Measurements from ENCODE around the gene FZD10. TPM values are rescaled to one million over a fixed set of nuclear protein-coding genes. Genes with fewer than 3 reads are reported as not detected.

The FZD10 gene
- polyA plus RNA-seq, 1 donor, result 17.3 TPM

DNA sequence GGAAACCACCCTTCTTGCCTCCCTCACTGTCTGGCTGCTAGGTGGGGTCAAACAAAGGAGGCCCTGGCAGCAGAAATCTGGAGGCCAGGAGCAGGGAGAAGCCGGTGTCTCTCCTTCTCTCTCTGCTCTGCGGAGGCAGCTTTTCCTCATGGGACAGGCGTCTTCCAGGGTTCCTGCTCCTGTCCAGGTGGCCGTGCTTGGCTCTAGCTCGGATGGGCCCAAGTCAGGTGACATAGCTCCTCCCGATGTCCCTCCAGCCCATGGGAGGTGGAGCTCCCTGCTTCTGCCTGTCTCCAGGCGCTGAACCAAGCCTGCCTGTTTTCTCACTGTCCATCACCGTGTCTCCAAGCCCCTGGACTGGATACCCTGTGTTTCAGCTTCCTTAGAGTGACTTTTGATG, 30.5 kb upstream of the FZD10 start:
- no peak for DNase-seq (ENCODE audit: low read depth)

DNA sequence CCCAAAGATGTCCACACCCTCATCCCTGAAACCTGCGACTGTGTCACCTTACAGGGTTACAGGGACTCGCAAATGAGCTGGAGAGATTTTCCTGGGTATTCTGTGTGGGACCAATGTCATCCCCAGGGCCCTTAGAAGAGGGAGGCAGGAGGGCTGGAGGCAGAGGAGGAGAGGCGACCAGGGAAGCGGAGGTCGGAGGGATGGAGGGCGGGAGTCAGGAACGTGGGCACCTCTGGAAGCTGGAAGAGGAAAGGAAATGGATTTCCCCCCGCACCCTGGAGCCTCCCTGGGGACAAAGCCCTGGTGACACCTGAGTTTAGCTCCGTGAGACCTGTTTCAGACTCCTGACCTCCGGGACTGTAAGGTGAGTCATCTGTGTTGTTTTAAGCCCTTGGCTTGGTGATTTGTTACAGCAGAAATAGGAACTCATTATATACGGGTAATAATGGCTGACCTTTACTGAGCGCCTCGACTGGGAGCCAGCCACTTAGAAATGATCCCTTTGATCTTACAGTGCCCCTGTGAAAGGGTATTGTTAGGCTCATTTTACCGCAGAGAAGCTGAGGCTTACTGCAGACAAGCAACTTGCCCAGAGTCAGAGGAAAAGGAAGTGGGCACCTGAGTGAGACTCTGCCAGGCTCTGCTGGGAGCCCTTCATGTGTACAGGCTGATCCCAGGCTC, 29.3 kb upstream of the FZD10 start:
- no peak for DNase-seq (ENCODE audit: low read depth)

- DNase-seq (ENCODE audit: low read depth), result no peak
Measured at GRCh38 chr12:130133851-130134562, 28.3 kb upstream of the FZD10 start.

- DNase-seq (ENCODE audit: low read depth), result no peak
Measured at GRCh38 chr12:130134563-130134915, 27.7 kb upstream of the FZD10 start.

DNA sequence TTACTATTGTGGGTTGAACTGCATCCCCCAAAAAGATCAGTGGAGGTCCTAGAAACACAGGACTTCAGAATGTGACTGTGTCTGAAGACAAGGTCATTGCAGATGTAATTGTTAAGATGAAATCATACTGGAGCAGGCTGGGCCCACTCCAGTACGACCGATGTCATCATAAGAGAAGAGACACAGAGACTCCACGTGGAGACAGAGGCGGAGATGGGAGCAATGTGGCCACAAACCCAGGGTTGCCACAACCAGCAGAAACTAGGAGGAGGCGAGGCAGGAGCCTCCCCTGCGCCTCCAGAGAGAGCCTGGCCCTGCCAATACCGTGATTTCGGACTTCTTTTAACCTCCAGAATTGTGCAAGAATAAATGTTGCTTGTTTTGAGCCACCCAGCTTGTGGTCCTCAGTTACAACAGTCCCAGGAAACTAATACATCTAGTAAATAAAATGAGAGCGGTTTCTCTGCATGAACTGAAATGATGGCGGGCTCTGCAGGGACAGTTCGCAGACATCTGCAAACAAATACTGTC, 25.7 kb upstream of the FZD10 start:
- no peak for DNase-seq (ENCODE audit: low read depth)

- DNase-seq (ENCODE audit: low read depth), result no peak
Measured at GRCh38 chr12:130137040-130138018, 24.9 kb upstream of the FZD10 start.

DNA sequence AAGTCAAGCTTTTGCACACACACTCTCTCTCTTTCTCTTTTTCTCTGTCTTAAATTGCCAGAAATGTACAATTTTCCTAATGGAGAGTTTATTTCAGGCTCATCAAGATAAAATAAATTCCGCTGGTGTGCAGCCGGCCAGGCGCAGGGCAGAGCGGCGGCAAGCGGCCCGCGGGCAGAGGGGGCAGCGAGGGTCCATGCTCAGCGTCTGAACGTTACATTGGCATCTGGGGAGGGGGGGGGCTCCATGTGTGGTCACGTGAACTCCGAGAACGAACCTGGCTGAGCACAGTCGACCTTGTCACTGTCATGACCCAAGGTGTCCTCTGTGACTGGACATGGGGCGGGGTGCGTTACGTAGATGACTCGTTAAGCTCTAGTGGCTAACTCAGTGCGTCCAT, 23.8 kb upstream of the FZD10 start:
- no peak for DNase-seq (ENCODE audit: low read depth)

- DNase-seq (ENCODE audit: low read depth), result no peak
Measured at GRCh38 chr12:130139567-130140421, 22.5 kb upstream of the FZD10 start.

- DNase-seq (ENCODE audit: low read depth), result no peak
Measured at GRCh38 chr12:130141105-130141504, 21.2 kb upstream of the FZD10 start.

DNA sequence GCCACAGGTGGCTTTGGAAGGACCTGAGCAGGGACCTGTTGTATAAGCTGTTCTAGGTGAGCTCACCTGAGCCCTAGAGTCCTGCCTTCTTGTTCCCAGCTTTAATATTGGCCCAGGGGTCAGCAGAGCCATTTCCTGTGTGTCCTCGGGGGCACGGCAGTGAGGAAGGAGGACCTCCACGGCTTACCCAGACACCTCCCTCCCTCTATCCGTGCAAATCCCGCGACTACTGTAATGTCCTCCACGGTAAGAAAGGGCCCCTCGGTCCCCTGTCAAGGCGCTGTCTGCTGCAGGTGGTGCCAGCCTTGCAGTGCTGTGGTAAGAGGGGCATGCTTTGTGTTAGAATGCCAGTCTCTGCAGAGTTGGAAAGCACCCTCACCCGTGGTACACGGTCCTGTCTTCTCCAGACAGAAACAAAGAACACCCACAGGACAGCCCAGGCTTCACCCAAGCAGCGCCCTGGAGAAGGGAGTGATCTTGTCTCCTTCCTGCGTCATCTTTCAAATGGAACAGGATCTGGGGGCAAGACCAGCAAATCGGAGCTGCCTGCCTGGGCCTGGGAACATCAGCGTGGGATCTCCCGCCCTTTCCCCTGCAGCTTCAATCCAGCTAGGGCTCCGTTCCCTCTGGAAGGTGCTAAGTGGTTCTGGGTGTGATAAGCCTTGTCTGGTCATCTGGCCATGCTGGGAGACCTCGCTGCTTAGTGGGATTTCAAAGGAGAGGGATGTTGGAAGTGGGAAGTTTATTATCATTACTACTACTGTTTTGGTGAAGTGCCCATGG, 20.2 kb upstream of the FZD10 start:
- no peak for DNase-seq (ENCODE audit: low read depth)

DNA sequence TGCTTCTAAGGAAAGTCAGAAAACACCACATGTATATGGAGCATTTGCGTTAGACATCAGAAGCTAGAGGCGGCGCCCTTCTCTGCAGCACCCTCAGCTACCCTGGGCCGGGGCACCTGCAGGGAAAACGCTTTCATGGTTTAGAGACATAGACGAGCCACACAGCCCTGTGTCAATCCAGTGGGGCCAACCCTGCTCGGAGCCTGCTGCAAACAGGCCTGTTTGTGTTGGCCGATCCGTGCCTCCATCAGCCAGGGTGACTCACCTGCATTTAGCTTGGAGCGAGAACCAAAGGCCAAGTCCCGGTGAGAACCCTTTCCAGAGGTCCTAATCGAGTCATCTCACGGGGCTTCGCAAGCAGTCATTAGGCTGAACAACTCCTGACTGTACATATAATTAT, 19.5 kb upstream of the FZD10 start:
- no peak for DNase-seq (ENCODE audit: low read depth)

DNA sequence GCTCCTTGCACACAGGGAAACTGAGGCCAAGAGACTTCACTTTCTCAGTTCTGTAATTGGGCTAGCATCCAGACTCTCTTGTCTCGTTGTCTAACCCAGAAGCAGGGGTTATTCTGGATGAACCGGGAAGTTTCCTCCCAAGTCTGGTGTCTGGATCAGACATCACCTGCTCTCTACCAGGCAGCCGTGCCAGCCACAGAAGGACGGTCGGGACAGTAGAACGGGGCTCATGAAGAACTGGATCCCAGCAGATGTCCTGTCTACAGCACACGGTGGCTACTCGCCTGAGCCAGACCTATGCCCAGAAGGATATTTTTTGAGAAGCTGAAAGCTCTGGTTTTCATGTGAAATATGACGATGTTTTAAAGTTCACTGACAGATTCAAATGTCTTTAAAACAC, 19.1 kb upstream of the FZD10 start:
- DNase-seq (ENCODE audit: low read depth), result no peak

DNA sequence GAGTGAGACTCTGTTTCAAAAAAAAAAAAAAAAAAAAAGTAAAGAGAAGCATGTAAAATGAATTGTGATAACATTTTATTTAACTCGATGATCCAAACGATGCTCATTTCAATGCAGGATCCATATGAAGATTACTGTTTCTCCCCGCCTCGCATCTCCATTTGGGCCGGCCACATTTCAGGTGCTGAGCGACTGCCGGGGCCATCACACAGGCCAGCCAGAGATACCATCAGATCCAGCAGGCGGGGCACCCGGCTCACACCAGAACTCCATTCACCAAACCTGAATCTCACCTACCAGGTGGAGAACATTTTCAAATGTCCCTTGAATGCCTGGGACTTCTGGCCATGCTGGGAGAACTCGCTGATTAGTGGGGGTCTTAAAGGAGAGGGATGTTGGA, 18.0 kb upstream of the FZD10 start:
- DNase-seq (ENCODE audit: low read depth), result no peak

- no peak for DNase-seq (ENCODE audit: low read depth)
Measured at GRCh38 chr12:130145731-130146130, 16.5 kb upstream of the FZD10 start.

GRCh38 chr12:130146176-130146931, 15.9 kb upstream of the FZD10 start:
- no peak for DNase-seq (ENCODE audit: low read depth)

DNA sequence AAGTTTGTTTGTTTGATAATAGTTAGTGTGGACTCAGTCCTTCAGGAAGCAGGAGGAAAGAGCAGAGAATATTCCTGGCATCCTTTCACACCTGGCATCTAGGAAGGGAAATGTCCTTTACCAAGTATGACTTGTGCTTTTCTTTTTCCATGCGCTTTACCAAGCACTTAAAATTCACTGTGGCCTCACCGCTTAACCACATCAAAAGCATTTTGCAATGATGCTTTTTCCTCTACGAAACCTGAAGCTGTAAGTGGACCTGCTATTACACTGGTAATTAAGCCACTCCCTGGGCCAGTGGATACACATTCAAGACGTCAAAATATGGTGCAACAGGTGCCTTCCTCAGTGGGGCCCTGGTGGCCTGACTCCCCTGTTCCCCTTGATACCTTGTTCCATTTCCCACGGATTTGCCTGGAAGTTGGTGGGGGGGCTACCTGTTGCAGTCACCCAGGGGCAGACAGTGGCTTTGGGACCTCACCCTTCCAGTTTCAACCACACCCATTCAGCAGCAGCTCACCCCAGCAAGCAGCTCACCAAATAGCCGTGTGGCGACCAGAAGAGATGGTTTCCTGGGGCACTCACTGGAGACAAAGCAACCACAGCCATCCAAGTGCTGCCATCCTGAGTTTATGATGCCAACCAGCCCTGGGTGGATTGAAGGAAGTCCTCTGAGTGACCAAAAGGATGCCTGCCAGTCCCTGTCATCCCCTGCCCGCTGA, 14.2 kb upstream of the FZD10 start:
- DNase-seq (ENCODE audit: low read depth), result no peak

DNA sequence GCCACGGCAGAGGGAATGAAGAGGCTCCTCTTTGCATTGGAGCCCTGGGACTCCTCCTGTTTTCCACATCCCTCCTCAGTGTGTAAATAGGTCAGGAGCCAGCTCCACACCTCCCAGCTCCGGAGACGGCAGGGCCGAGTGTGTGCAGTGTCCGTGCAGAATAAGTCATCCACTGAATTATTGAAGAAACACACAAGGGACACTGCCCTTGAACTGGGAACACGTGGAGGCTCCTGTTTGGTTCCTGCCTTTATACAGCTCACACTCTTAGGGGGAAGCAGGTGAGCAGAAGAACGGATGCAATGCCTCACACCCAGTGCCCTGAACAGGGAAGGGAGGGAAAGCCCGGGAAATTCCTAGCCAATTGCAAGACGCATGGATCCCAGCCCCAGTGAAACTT, 10.4 kb upstream of the FZD10 start:
- no peak for DNase-seq (ENCODE audit: low read depth)

DNA sequence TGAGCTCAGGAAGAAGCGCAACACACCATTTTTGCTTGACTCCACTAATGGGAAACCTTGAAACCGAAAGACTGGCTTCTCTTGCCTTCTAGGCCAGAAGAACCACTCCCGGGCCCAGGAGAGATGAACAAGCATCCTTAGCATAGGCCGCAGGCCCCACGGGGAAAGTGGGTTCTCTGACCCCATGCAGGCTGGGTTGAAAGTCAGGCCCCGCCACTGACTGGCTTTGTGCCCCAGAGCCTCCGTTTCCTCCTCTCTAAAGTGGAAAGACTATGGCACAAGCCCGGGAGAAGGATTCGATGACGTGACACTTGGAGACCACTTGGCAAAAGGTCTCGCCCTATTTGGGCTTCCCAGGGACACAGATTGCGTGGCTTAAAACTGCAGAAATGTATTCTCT, 9.9 kb upstream of the FZD10 start:
- no peak for DNase-seq (ENCODE audit: low read depth)

GRCh38 chr12:130153803-130154202, 8.5 kb upstream of the FZD10 start:
- no peak for DNase-seq (ENCODE audit: low read depth)

Measured in forelimb muscle (tissue), 1 donor.